Measurements from ENCODE around the gene STX17.

Gene STX17

DNA sequence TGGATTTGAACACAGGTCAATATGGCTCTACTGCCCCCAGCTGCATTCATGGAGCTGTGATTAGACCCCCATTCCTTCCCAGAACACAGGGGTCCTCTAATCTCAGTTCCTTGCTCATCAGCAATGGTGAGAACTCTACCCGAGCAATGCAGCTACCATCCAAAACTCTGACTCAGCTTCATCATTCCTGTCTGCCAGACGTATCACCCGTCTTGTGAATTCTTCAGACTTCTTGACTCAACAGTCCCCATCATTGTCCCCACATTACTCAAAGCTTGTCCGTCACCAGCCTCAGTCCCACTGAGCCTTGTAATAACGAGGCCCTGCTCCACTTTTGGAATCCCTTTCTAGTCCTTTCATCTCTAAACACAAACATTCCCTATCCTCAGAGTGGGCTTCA lies 36.3 kb upstream of the STX17 start:
- ATAC-seq (ENCODE audit: low read depth) (no peak), DNase-seq (ENCODE audit: low spot score) (no peak)
- H3K36me3 ChIP-seq (ENCODE audit: low read depth) = no peaks in the 10 kb centered on the region
- H3K4me3 ChIP-seq (ENCODE audit: severe bottlenecking) = no peak overlapping the region
- TF ChIP-seq, protein P1, sequence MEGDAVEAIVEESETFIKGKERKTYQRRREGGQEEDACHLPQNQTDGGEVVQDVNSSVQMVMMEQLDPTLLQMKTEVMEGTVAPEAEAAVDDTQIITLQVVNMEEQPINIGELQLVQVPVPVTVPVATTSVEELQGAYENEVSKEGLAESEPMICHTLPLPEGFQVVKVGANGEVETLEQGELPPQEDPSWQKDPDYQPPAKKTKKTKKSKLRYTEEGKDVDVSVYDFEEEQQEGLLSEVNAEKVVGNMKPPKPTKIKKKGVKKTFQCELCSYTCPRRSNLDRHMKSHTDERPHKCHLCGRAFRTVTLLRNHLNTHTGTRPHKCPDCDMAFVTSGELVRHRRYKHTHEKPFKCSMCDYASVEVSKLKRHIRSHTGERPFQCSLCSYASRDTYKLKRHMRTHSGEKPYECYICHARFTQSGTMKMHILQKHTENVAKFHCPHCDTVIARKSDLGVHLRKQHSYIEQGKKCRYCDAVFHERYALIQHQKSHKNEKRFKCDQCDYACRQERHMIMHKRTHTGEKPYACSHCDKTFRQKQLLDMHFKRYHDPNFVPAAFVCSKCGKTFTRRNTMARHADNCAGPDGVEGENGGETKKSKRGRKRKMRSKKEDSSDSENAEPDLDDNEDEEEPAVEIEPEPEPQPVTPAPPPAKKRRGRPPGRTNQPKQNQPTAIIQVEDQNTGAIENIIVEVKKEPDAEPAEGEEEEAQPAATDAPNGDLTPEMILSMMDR (IDR thresholded peaks at IDR 0.05; ENCODE audit: poor library complexity, severe bottlenecking) = no peak
- no peaks in the 10 kb centered on the region for H3K4me1 ChIP-seq (ENCODE audit: insufficient read depth, poor library complexity, severe bottlenecking)
- no peaks in the 10 kb centered on the region for H3K9me3 ChIP-seq (ENCODE audit: severe bottlenecking)
- peaks cover 6% of the 10 kb centered on the region for H3K27me3 ChIP-seq (ENCODE audit: insufficient read depth, poor library complexity, severe bottlenecking)
- H3K27ac ChIP-seq (ENCODE audit: poor library complexity, severe bottlenecking) = no peak overlapping the region

DNA sequence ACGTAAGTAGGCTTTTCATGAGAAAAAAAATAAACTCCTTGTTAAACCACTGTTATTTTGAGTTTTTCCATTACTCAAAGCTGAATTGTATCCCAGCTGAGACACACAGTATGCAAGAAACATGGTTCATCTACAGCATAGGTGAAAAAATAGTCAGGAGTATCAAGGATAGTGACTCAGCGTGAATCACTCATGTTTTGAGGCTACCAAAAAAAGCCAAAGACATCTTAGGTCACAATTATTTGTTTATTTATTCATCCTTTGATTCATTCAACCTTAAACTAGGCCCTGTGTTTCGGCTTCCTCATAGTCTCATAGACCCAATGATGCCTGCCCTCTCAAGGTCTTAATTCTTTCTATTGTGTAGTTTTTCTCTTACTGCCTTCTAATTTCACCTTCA lies 32.9 kb upstream of the STX17 start:
- Histone ChIP-seq H3K27ac (ENCODE audit: poor library complexity, severe bottlenecking) (no peak overlapping the region), H3K27me3 (ENCODE audit: insufficient read depth, poor library complexity, severe bottlenecking) (peaks cover 3% of the 10 kb centered on the region), H3K36me3 (ENCODE audit: low read depth) (no peaks in the 10 kb centered on the region), H3K4me1 (ENCODE audit: insufficient read depth, poor library complexity, severe bottlenecking) (no peaks in the 10 kb centered on the region), H3K9me3 (ENCODE audit: severe bottlenecking) (peaks cover 4% of the 10 kb centered on the region), H3K4me3 (ENCODE audit: severe bottlenecking) (no peak overlapping the region)
- TF ChIP-seq, protein P1 (IDR thresholded peaks at IDR 0.05; ENCODE audit: poor library complexity, severe bottlenecking) = no peak
- DNase-seq (ENCODE audit: low spot score) (no peak), ATAC-seq (ENCODE audit: low read depth) (peak; percentile 72)

DNA sequence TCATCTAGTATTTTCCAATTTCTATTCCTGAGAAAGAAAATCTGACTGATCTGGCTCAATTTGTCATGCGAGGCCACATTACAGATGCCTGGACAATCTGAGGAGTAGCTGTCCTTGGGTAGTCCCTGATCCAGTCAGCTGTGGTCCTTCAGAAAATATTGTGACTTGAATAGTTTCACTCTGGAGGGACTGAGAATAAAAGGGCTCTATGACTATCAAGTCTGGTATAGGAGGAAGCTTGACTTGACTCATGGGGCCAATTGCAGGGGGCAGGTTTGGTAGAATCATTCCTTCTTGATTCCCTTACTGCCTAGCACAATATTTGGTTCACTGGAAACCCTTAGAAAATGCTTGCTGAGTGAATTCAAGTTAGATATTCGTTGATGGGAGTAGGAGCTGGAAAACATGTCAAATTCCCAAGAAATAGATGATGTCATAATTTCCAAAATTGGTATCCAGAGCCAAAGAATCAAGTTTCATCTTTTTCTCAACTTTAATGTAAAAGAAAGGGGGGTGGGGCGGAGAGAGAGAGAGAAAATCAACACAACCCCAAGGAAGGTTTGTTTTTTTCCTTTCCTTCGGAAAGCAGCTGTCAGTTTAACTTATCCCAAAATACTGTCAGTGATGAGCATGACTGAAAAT lies 32.4 kb upstream of the STX17 start:
- DNase-seq (ENCODE audit: low spot score) (no peak), ATAC-seq (ENCODE audit: low read depth) (no peak)
- no peaks in the 10 kb centered on the region for H3K4me1 ChIP-seq (ENCODE audit: insufficient read depth, poor library complexity, severe bottlenecking)

DNA sequence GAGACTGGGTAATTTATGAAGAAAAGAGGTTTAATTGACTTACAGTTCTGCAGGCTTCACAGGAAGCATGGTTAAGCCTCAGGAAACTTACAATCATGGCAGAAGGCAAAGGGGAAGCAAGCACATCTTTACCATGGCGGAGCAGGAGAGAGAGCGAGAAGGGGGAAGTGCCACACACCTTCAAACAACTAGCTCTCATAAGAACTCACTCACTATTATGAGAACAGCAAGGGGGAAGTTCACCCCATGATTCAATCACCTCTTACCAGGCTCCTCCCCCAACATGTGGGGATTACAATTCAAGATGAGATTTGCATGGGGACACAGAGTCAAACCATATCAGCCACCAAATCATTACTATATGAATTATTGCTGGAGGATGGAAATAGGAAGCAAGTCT lies 30.3 kb upstream of the STX17 start:
- TF ChIP-seq, protein P1 (IDR thresholded peaks at IDR 0.05; ENCODE audit: poor library complexity, severe bottlenecking) = no peak
- DNase-seq (ENCODE audit: low spot score) (no peak), ATAC-seq (ENCODE audit: low read depth) (no peak)
- no peak overlapping the region for H3K4me3 ChIP-seq (ENCODE audit: severe bottlenecking)
- peaks cover 3% of the 10 kb centered on the region for H3K27me3 ChIP-seq (ENCODE audit: insufficient read depth, poor library complexity, severe bottlenecking)
- H3K9me3 ChIP-seq (ENCODE audit: severe bottlenecking) = peaks cover 4% of the 10 kb centered on the region
- no peak overlapping the region for H3K27ac ChIP-seq (ENCODE audit: poor library complexity, severe bottlenecking)
- no peaks in the 10 kb centered on the region for H3K36me3 ChIP-seq (ENCODE audit: low read depth)
- H3K4me1 ChIP-seq (ENCODE audit: insufficient read depth, poor library complexity, severe bottlenecking) = no peaks in the 10 kb centered on the region

More for the DNA sequence above, 32.4 kb upstream of the STX17 start:
- H3K4me3 ChIP-seq (ENCODE audit: severe bottlenecking) = no peak overlapping the region
- no peaks in the 10 kb centered on the region for H3K36me3 ChIP-seq (ENCODE audit: low read depth)
- no peak overlapping the region for H3K27ac ChIP-seq (ENCODE audit: poor library complexity, severe bottlenecking)
- TF ChIP-seq, protein P1 (IDR thresholded peaks at IDR 0.05; ENCODE audit: poor library complexity, severe bottlenecking) = no peak
- peaks cover 3% of the 10 kb centered on the region for H3K27me3 ChIP-seq (ENCODE audit: insufficient read depth, poor library complexity, severe bottlenecking)
- peaks cover 4% of the 10 kb centered on the region for H3K9me3 ChIP-seq (ENCODE audit: severe bottlenecking)

DNA sequence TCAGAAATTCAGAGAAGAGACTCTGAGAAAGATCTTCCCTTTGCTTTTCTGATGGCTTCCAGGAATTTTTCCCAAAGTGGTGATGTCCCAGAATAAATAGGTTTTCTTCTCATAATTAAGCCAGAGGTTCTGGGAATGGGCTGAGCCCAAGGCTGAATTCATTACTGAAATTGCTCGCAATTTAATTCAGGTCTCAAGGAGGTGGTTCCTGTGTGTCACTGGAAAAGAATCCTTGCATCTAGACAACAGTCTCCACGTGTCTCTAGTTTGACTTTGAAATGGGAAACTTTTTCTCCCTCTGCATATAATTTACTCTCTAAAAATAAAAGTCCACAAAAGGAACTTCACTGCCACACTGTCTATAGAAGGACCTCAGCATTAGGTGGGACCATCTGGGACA lies 27.8 kb upstream of the STX17 start:
- ATAC-seq (ENCODE audit: low read depth) = no peak

More for the DNA sequence above, 27.8 kb upstream of the STX17 start:
- Histone ChIP-seq H3K27me3 (ENCODE audit: insufficient read depth, poor library complexity, severe bottlenecking) (peaks cover 3% of the 10 kb centered on the region), H3K36me3 (ENCODE audit: low read depth) (no peaks in the 10 kb centered on the region), H3K9me3 (ENCODE audit: severe bottlenecking) (peaks cover 4% of the 10 kb centered on the region), H3K27ac (ENCODE audit: poor library complexity, severe bottlenecking) (no peak overlapping the region), H3K4me3 (ENCODE audit: severe bottlenecking) (no peak overlapping the region), H3K4me1 (ENCODE audit: insufficient read depth, poor library complexity, severe bottlenecking) (no peaks in the 10 kb centered on the region)
- DNase-seq (ENCODE audit: low spot score) = no peak
- TF ChIP-seq, protein P1 (IDR thresholded peaks at IDR 0.05; ENCODE audit: poor library complexity, severe bottlenecking) = no peak

Measured in RWPE2 (cell line).